Astrocyte of the spinal cord (primary cell): ENCODE data around the gene NPL.

ENCODE experiments used
- DNase-seq: peaks from one replicate; pipeline ENCODE4 v3.0.0; 2011; ENCODE audit warnings: low read depth, low spot score
- H3K4me3 ChIP-seq: 2 replicates; pipeline ENCODE4 v1.5.1; 2011; ENCODE audit warnings: low read depth, mild to moderate bottlenecking, low read length, moderate library complexity
- CTCF ChIP-seq: IDR thresholded peaks from 2 replicates; pipeline ENCODE4 v1.5.1; 2012; ENCODE audit warnings: low read depth, mild to moderate bottlenecking, low read length, inconsistent platforms
- in situ Hi-C: cut with HindIII; loops from 2 replicates; pipeline ENCODE4 v1.10.0; 2017; ENCODE audit warnings: low sequenced_read_pairs

NPL gene

GRCh38 chr1:182765391-182765790 lies 24.2 kb upstream of the NPL start:
- in situ Hi-C loops: no loop called here
- no peak for DNase-seq
- no peak for TF ChIP-seq CTCF
- no peak overlapping the region for H3K4me3 ChIP-seq

DNA sequence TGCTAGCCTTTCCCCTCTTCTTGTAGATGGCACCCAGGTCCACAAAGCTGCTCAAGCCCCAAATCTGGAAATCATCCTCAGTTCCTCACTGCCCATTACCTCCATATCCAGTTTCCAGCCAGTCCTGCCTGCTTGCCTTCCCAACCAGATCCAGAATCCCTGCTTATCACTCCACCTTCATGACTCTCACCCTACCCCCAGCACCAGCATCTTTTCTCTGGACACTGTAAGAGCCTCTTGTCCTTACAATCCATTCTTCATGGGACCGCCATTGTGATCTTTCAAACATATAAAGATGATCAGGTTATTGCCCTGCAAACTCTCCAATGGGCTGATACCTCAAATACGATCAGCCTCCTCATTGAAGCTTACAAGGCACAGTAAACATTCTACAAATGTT lies 23.5 kb upstream of the NPL start:
- in situ Hi-C loops: no loop called here
- H3K4me3 ChIP-seq: no peak overlapping the region
- TF ChIP-seq CTCF: no peak
- no peak for DNase-seq

- in situ Hi-C loops: no loop called here
- no peak for DNase-seq
- TF ChIP-seq CTCF: no peak
- no peak overlapping the region for H3K4me3 ChIP-seq
Measured at GRCh38 chr1:182766881-182767645, 22.5 kb upstream of the NPL start.

- no peak overlapping the region for H3K4me3 ChIP-seq
- TF ChIP-seq CTCF: no peak
- no peak for DNase-seq
- in situ Hi-C loops: no loop called here
Measured at GRCh38 chr1:182768963-182769362, 20.6 kb upstream of the NPL start.

GRCh38 chr1:182770232-182770631 lies 19.3 kb upstream of the NPL start:
- in situ Hi-C loops: no loop called here
- no peak for TF ChIP-seq CTCF
- no peak overlapping the region for H3K4me3 ChIP-seq
- no peak for DNase-seq

GRCh38 chr1:182771187-182771984 lies 18.2 kb upstream of the NPL start:
- TF ChIP-seq CTCF: no peak
- in situ Hi-C loops: no loop called here
- DNase-seq: no peak
- H3K4me3 ChIP-seq: no peak overlapping the region
